ENCODE data around the gene TAS2R31. TPM values are rescaled to one million over a fixed set of nuclear protein-coding genes. Genes with fewer than 3 reads are reported as not detected.
A peak's percentile ranks its signal among the peaks of the same experiment; 100 is the strongest.
"Not testable (repeated sequence)": the region's sequence is repeated elsewhere in the genome, so short reads cannot be mapped to it uniquely, and the experiment has no call there.

TAS2R31 gene
- 17.7 TPM for total RNA-seq

DNA sequence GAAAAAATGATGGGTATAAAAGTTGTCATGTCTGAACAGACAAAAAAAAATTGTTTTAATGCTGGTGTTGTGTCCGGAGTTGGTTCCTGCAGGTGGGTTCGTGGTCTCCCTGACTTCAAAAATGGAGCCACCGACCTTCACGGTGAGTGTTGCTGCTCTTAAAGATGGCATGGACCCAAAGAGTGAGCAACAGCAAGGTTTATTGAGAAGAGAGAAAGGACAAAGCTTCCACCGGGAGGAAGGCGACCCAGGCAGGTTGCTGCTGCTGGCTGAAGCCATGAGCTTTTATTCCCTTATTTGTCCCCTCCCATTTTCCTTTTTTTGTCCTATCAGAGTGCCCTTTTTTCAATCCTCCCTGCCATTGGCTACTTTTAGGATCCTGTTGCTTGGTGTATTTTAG, at the start of gene TAS2R31:
TAS2R31 (minus strand) TSS at position 101 of the 400 bp plus-strand sequence; CDS start at position 29, 72 bp downstream.
- DNase-seq: no peak

- no peak for DNase-seq
These were observed 47.0 kb upstream of the TAS2R31 start for GRCh38 chr12:11078246-11078645.

DNA sequence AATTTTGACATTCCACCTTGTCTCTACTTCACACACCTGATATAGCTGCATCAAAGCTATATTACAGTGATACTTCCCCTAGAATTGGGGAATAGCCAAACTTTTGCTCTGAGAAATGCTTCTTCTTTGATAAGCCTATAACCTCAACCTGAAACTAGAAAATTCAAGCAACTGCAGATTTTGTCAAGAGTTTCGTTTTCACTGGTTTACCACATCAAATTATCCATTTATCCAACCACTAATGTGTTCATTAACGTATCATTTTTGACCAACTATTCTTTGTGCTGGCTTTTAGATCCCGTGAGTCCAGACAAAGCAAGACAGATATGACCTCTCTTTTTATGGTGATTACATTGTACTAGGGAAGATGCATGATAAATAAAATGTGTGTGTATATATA, 44.4 kb upstream of the TAS2R31 start:
- DNase-seq: no peak

GRCh38 chr12:11071414-11071813, 40.2 kb upstream of the TAS2R31 start:
- DNase-seq: no peak

DNA sequence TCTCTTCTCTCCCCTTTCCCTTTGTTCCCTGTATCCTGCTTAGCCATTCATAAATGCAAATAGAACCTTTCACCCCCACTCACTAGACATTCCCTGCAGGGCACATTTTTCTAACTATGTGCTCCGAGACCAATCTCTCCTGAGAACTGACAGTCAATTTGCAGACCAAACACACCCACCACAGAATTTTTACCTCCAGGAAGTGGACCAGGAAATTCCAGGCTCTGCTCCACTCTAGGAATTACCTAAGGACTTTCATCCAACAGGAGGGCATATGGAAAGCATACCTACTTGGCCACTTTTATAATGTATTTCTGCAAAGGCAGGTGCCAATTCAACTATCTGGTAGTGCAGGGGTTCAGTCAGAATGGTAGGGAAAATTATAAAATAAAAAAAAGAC, 39.8 kb upstream of the TAS2R31 start:
- no peak for DNase-seq

GRCh38 chr12:11069854-11070365, 38.7 kb upstream of the TAS2R31 start:
- DNase-seq: no peak

- DNase-seq: peak; percentile 14
These were observed 36.3 kb upstream of the TAS2R31 start for GRCh38 chr12:11067514-11067913.

DNA sequence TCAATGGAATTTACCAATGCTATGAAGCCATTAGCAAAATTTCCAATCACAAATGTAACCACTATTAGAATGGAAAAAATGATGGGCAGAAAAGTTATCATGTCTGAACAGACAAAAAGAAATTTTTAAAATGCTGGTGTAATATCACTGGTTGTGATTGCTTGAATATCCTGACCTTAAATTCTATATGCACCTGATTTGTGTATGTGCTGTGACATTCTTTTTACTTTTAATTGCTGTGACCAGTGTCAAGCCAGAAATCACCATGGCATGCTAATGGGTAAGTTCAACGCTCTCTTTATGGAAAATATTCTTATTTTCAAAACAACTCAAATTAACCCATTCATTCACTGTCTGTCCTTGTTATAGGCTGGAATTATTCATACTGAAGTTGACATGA, 31.0 kb upstream of the TAS2R31 start, which contains the start of gene TAS2R46:
TAS2R46 (minus strand) TSS at position 101 of the 400 bp plus-strand sequence; CDS start at position 101, 0 bp downstream.
- not testable (repeated sequence) for DNase-seq

DNA sequence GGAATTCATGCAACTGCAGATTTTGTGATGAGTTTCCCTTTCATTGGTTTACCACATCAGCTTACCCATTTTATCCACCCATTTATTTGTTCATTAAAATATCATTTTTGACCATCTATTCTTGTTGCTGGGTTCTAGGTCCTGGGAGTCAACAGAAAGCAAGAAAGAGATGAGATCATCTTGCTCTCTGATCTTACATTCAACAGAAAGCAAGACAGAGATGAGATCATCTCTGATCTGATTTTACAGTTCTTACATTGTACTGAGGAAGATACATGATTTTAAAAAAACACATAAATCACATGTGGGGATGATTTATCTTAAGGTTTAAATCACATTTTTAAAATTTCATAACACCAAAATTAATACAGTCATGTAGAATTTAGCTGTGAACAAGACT, 28.6 kb upstream of the TAS2R31 start:
- no peak for DNase-seq

- no peak for DNase-seq
These were observed 27.8 kb upstream of the TAS2R31 start for GRCh38 chr12:11059041-11059440.

- DNase-seq: no peak
These were observed 24.1 kb upstream of the TAS2R31 start for GRCh38 chr12:11055306-11055705.

DNA sequence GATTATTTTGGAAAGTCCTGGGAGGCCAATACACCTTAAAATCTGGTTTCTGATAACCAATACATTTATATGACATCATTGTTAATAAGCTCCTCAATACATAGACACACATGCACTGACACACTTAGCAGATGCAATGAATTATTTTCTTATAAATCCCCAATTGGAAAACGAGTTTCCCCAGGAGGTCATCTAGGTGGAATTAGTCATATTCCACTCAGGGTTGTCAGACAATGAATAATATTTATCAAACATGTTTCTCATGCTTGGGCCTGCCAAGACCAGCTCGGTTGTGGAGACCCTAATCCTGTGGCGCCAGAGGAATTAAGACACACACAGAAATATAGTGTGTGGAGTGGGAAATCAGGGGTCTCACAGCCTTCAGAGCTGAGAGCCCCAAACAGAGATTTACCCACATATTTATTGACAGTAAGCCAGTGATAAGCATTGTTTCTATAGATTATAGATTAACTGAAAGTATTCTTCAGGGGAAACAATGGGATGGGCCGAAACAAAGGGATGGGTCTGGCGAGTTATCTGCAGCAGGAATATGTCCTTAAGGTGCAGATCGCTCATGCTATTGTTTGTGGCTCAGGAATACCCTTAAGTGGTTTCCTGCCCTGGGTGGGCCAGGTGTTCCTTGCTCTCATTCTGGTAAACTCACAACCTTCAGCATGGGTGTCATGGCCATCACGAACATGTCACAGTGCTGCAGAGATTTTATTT, 18.8 kb upstream of the TAS2R31 start:
- DNase-seq: not testable (repeated sequence)

DNA sequence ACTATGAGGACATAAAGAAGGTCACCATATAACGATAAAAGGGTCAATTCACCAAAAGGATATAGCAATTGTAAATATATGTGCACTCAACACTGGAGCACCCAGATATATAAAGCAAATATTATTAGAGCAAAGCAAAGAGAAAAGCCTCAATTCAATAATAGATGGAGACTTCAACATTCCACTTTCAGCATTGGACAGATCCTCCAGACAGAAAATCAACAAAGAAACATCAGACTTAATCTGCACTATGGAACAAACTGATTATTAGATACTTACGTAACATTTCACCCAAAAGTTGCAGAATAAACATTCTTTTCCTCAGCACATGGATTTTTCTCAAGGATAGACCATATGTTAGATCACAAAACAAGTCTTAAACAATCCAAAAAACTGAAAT, 10.2 kb upstream of the TAS2R31 start:
- not testable (repeated sequence) for DNase-seq

GRCh38 chr12:11040162-11040561, 9.0 kb upstream of the TAS2R31 start:
- no peak for DNase-seq

DNA sequence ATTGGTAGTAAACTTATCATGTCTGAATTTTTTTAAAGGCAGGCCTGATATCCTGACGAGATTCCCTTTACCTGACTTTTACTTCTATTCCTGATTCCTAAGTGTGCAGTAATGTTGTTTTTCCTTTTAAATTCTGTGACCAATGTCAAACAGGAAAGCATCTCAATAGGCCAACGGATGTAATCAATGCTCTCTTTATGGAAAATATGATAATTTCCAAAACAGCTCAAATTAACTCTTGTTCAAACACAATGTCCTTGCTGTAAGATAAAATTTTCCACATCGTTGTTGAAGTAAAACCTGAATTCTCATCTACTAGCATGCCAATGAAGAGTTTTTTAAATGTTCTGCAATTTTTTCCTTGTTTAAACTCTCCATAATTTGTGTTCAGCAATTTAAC, 8.0 kb upstream of the TAS2R31 start:
- no peak for DNase-seq

- DNase-seq: not testable (repeated sequence)
These were observed 2.8 kb upstream of the TAS2R31 start for GRCh38 chr12:11033959-11034358.

DNA sequence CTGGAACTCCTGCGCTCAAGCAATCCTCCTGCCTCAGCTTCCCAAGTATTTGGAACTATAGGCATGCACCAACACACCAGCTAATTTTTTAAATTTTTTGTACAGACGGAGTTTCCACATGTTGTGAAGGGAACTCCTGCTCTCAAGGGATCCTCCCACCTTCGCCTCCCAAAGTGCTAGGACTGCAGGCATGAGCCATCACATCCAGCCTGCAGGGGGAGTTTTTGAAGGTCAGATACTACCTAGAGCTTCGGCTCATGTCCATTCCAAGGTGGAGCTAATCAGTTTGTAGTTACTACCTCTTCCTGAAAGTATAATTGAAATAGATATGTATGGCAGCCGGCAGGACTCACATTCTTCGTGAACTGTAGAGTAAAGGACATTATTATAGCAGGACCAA, 5.1 kb downstream of the TAS2R31 start:
- DNase-seq: no peak

- no peak for DNase-seq
These were observed 7.8 kb downstream of the TAS2R31 start for GRCh38 chr12:11023387-11023786.

- no peak for DNase-seq
These were observed 8.7 kb downstream of the TAS2R31 start, which contains the start of gene TAS2R19 for GRCh38 chr12:11022520-11022919. Gene TAS2R19, minus strand, starts transcription at chr12:11022620. Its CDS starts 49 bp downstream, at chr12:11022571.

DNA sequence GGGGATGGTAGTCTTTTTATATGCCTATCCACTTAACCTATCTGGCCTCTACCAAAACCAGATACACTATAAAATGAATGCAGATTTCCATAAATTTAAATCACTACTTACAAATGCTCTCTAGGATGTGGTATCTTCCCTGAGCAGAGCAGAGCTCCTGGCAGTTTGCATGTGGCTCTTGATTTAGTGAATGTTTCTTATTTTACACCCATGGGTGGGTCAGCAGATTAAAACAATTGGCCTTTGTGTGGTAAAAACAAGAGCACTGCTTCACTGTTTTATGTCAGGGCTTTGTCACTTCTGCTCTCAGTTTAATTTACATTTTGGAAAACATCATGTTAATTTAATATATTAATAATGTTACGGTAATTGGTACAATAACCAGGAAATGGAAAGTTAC, 14.3 kb downstream of the TAS2R31 start:
- DNase-seq: no peak

- DNase-seq: no peak
These were observed 15.3 kb downstream of the TAS2R31 start for GRCh38 chr12:11015775-11016430.

- no peak for DNase-seq
These were observed 17.0 kb downstream of the TAS2R31 start for GRCh38 chr12:11014234-11014633.

- no peak for DNase-seq
These were observed 23.6 kb downstream of the TAS2R31 start for GRCh38 chr12:11007608-11008007.

Data from tongue (tissue), 2 donors.